Measurements from ENCODE around the gene DEFB128. TPM values are rescaled to one million over a fixed set of nuclear protein-coding genes. Genes with fewer than 3 reads are reported as not detected.

The DEFB128 gene
- total and polyA plus RNA-seq, 9 of the 15 experiments (the other 6 are each of a cell fraction or from before 2014, with no cell fraction given) = not detected

DNA sequence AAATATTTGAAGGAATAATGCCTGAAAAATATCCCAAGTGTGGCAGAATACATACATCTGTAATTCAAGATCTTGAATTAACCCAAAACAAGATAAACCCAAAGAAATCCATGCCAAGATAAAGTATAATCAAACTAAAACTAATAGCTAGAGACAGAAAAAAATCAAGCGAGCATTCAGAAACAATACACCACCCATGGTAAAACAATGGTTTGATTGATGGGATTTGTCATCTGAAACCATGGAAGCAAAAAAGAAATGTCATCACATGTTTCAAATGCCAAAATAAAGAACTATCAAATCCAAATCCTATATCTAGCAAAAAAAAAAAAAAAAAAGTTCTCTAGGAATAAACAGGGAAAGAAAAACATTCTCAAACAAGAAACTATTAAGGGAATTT is 37.4 kb downstream of the DEFB128 start:
- WGBS (ENCODE audit: insufficient coverage, low coverage, missing lambda C conversion rate) = 0% methylated on average over 1 of the region's 1 CpG

More for the DNA sequence above, 37.4 kb downstream of the DEFB128 start:
- H3K27me3 ChIP-seq (ENCODE audit: control insufficient read depth in 2 of 2, insufficient read depth in 2 of 2, low read length in 2 of 2) = peaks cover 3 to 6% of the 10 kb centered on the region in 2 experiments; a peak in 4 of 5 replicates
- no peak for FAIRE-seq
- ChIA-PET POLR2A (no interaction called here), CTCF (ENCODE audit: low intra/inter-chr PET ratio) (no interaction called here)
- H2AFZ ChIP-seq (ENCODE audit: low read depth, low read length) = no peak overlapping the region
- no peak overlapping the region for H3K9ac ChIP-seq (ENCODE audit: insufficient read depth in 1 of 2, low read depth in 2 of 2, low read length in 2 of 2)
- BruUV-seq (replicated peaks) = no TSS peak
- intact Hi-C loops (cut with micrococcal nuclease) (no loop called here), in situ Hi-C loops (cut with MboI) (no loop called here)
- TF ChIP-seq KDM5B (IDR thresholded peaks at IDR 0.05; ENCODE audit: insufficient replicate concordance, low read depth, low read length) = no peak
- no peak for TF ChIP-seq ZFP36 (IDR thresholded peaks at IDR 0.05; ENCODE audit: low read depth, low read length, partially characterized antibody)
- TF ChIP-seq NCOA6 (IDR thresholded peaks at IDR 0.05) = no peak
- TF ChIP-seq, protein P1, sequence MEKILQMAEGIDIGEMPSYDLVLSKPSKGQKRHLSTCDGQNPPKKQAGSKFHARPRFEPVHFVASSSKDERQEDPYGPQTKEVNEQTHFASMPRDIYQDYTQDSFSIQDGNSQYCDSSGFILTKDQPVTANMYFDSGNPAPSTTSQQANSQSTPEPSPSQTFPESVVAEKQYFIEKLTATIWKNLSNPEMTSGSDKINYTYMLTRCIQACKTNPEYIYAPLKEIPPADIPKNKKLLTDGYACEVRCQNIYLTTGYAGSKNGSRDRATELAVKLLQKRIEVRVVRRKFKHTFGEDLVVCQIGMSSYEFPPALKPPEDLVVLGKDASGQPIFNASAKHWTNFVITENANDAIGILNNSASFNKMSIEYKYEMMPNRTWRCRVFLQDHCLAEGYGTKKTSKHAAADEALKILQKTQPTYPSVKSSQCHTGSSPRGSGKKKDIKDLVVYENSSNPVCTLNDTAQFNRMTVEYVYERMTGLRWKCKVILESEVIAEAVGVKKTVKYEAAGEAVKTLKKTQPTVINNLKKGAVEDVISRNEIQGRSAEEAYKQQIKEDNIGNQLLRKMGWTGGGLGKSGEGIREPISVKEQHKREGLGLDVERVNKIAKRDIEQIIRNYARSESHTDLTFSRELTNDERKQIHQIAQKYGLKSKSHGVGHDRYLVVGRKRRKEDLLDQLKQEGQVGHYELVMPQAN (IDR thresholded peaks at IDR 0.05; ENCODE audit: borderline replicate concordance) = no peak
- TF ChIP-seq RREB1 (CRISPR knock-in tag; IDR thresholded peaks at IDR 0.05) = no peak
- no peak for TF ChIP-seq SMC3 (conservative IDR thresholded peaks at IDR 0.05; ENCODE audit: insufficient read depth, low read depth, low read length)
- TF ChIP-seq NCOA4 (IDR thresholded peaks at IDR 0.05; ENCODE audit: partially characterized antibody) = no peak
- TF ChIP-seq HNRNPUL1 (IDR thresholded peaks at IDR 0.05; ENCODE audit: low read length) = no peak
- no peak for TF ChIP-seq NR1H2 (CRISPR knock-in tag; IDR thresholded peaks at IDR 0.05)
- TF ChIP-seq GATAD2A (IDR thresholded peaks at IDR 0.05) = no peak
- TF ChIP-seq KDM1A (IDR thresholded peaks at IDR 0.05) = no peak
- TF ChIP-seq, protein P2, sequence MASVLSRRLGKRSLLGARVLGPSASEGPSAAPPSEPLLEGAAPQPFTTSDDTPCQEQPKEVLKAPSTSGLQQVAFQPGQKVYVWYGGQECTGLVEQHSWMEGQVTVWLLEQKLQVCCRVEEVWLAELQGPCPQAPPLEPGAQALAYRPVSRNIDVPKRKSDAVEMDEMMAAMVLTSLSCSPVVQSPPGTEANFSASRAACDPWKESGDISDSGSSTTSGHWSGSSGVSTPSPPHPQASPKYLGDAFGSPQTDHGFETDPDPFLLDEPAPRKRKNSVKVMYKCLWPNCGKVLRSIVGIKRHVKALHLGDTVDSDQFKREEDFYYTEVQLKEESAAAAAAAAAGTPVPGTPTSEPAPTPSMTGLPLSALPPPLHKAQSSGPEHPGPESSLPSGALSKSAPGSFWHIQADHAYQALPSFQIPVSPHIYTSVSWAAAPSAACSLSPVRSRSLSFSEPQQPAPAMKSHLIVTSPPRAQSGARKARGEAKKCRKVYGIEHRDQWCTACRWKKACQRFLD (CRISPR knock-in tag; IDR thresholded peaks at IDR 0.05) = no peak
- no peak for TF ChIP-seq SMAD4 (CRISPR knock-in tag; conservative IDR thresholded peaks at IDR 0.05)
- no peaks in the 10 kb centered on the region for H3K9me1 ChIP-seq (ENCODE audit: control insufficient read depth, insufficient read depth, low read length)
- H3K36me3 ChIP-seq (ENCODE audit: control insufficient read depth, insufficient read depth, low read length) = no peaks in the 10 kb centered on the region
- H3K79me2 ChIP-seq (ENCODE audit: control insufficient read depth, insufficient read depth, low read length) = no peaks in the 10 kb centered on the region
- no peak for DNase-seq (ENCODE audit: extremely low read depth in 1 of 4, low spot score in 3 of 4)
- no peak for ATAC-seq
- no peak overlapping the region for H3K4me2 ChIP-seq (ENCODE audit: insufficient read depth, low read length)
- H3K9me3 ChIP-seq (replicated peaks; ENCODE audit: control insufficient read depth, insufficient read depth, low read depth, low read length) = no peaks in the 10 kb centered on the region
- H3K27ac ChIP-seq (ENCODE audit: extremely low read depth, low read depth, low read length) = no peak overlapping the region
- no peak overlapping the region for H3K4me3 ChIP-seq
- no peaks in the 10 kb centered on the region for H4K20me1 ChIP-seq (replicated peaks; ENCODE audit: control insufficient read depth, insufficient read depth, low read length)
- H3K4me1 ChIP-seq (replicated peaks in 1 of 2; ENCODE audit: control insufficient read depth in 2 of 2, insufficient read depth in 2 of 2, low read length in 2 of 2) = no peaks in the 10 kb centered on the region

Measured in K562 (cell line).